Measurements from ENCODE around the gene YKT6.

YKT6 gene

GRCh38 chr7:44159824-44160630, 40.8 kb upstream of the YKT6 start:
- TF ChIP-seq TAF1 (IDR thresholded peaks at IDR 0.05; ENCODE audit: borderline replicate concordance, insufficient read depth, low read length) (no peak), FOXP2 (optimal IDR thresholded peaks at IDR 0.05; ENCODE audit: borderline replicate concordance, extremely low read depth, extremely low read length, insufficient read depth) (no peak), POLR2AphosphoS5 (IDR thresholded peaks at IDR 0.05; ENCODE audit: low read depth, low read length) (no peak), REST (IDR thresholded peaks at IDR 0.05; ENCODE audit: insufficient read depth in 1 of 2, low read depth in 2 of 2, low read length in 2 of 2) (no peak), SIN3A (IDR thresholded peaks at IDR 0.05; ENCODE audit: borderline replicate concordance, insufficient read depth, low read length) (no peak)

- no peak for TF ChIP-seq REST (IDR thresholded peaks at IDR 0.05; ENCODE audit: insufficient read depth in 1 of 2, low read depth in 2 of 2, low read length in 2 of 2)
- TF ChIP-seq TAF1 (IDR thresholded peaks at IDR 0.05; ENCODE audit: borderline replicate concordance, insufficient read depth, low read length): no peak
- no peak for TF ChIP-seq POLR2AphosphoS5 (IDR thresholded peaks at IDR 0.05; ENCODE audit: low read depth, low read length)
Observed at GRCh38 chr7:44161371-44161770, 39.4 kb upstream of the YKT6 start.

GRCh38 chr7:44162179-44162578, 38.6 kb upstream of the YKT6 start:
- TF ChIP-seq SIN3A (IDR thresholded peaks at IDR 0.05; ENCODE audit: borderline replicate concordance, insufficient read depth, low read length): no peak
- no peak for TF ChIP-seq REST (IDR thresholded peaks at IDR 0.05; ENCODE audit: insufficient read depth in 1 of 2, low read depth in 2 of 2, low read length in 2 of 2)
- no peak for TF ChIP-seq FOXP2 (optimal IDR thresholded peaks at IDR 0.05; ENCODE audit: borderline replicate concordance, extremely low read depth, extremely low read length, insufficient read depth)
- no peak for TF ChIP-seq TAF1 (IDR thresholded peaks at IDR 0.05; ENCODE audit: borderline replicate concordance, insufficient read depth, low read length)
- TF ChIP-seq POLR2AphosphoS5 (IDR thresholded peaks at IDR 0.05; ENCODE audit: low read depth, low read length): no peak

- no peak for TF ChIP-seq REST (IDR thresholded peaks at IDR 0.05; ENCODE audit: insufficient read depth in 1 of 2, low read depth in 2 of 2, low read length in 2 of 2)
- TF ChIP-seq SIN3A (IDR thresholded peaks at IDR 0.05; ENCODE audit: borderline replicate concordance, insufficient read depth, low read length): no peak
- no peak for TF ChIP-seq POLR2AphosphoS5 (IDR thresholded peaks at IDR 0.05; ENCODE audit: low read depth, low read length)
- no peak for TF ChIP-seq TAF1 (IDR thresholded peaks at IDR 0.05; ENCODE audit: borderline replicate concordance, insufficient read depth, low read length)
- no peak for TF ChIP-seq FOXP2 (optimal IDR thresholded peaks at IDR 0.05; ENCODE audit: borderline replicate concordance, extremely low read depth, extremely low read length, insufficient read depth)
Observed at GRCh38 chr7:44162785-44163395, 37.9 kb upstream of the YKT6 start.

All from PFSK-1 (cell line).